Epithelial cell of proximal tubule (primary cell): ENCODE measurements around the gene MAP7. TPM values are rescaled to one million over a fixed set of nuclear protein-coding genes. Genes with fewer than 3 reads are reported as not detected.

ENCODE experiments used
- DNase-seq: peaks from one replicate; pipeline ENCODE4 v3.0.0-alpha.2; 2011; ENCODE audit warnings: low read depth
- H3K4me3 ChIP-seq: 2 replicates; pipeline ENCODE4 v1.5.1; 2011; ENCODE audit warnings: low read depth, mild to moderate bottlenecking, low read length
- CTCF ChIP-seq: conservative IDR thresholded peaks from 2 replicates; pipeline ENCODE4 v1.5.1; 2012; ENCODE audit warnings: low read depth, mild to moderate bottlenecking, low read length
- total RNA-seq: library from RNA; depleted of rRNA; stranded (reverse); fragments of >200 nt; gene quantifications from 2 replicates; pipeline ENCODE4 v1.2.3, GENCODE V29; 2015

Gene MAP7
- total RNA-seq, 1 donor from 2014 or later, result 16.1 TPM

DNA sequence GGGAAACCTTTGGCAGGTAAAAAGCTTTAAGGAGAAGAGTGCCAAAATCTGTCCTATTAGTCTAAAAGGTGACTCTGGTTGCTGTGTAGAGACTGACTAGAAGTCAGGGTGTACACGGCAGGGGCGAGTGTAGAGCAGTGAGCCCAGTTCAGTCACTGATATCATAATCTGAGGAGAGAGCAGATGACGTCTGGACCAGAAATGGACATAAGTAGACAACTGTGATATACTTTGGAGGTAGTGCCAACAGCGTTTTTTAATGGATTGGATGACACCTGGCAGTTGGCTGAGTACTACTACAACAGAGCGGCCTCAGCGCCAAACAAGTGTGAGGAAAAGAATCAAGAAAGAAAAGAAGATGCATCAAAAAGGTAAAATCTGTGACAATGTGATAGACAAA is 76.0 kb downstream of the MAP7 start:
- no peak overlapping the region for H3K4me3 ChIP-seq
- DNase-seq, result no peak
- no peak for TF ChIP-seq CTCF

DNA sequence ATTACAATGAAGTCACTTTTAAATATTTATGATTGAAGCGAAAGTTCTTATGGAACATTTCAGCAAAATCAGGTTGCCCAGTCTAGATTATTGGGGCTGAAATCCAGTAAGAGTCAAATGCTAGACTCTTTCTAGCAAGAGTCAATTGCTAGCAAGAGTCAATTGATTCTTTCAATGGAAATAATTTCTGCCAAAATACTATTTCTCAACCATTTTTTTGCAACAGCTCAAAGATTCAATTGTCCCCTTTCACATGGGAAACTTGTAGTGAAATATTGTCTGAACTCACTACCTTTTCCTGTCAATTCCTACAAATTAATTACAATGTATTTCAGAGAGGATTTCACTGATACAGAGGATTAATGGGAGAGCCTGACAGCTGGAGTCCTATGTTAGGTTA is 78.3 kb downstream of the MAP7 start:
- DNase-seq, result no peak
- H3K4me3 ChIP-seq, result no peak overlapping the region
- no peak for TF ChIP-seq CTCF

GRCh38 chr6:136471372-136471771 is 78.8 kb downstream of the MAP7 start:
- DNase-seq, result no peak
- TF ChIP-seq CTCF, result no peak
- H3K4me3 ChIP-seq, result no peak overlapping the region

DNA sequence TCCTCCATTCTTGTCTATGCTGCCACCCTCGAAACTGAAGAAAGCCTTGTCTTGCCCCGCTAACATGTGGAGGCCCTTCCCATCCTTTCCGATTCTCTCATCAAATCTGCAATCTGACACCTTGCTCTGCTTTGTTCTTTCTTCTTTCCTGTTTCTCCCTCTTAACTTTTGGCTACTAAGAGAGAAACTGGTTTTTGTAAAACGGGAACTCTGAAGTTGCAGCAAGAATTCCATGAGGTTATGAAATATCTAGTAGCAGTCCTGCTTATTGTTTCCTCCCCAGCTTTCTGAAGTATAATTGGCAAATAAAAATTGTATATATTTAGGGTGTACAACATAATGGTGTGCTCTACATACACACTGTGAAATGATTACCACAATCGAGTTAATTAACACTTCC is 80.2 kb downstream of the MAP7 start:
- no peak for TF ChIP-seq CTCF
- no peak for DNase-seq
- H3K4me3 ChIP-seq, result no peak overlapping the region

DNA sequence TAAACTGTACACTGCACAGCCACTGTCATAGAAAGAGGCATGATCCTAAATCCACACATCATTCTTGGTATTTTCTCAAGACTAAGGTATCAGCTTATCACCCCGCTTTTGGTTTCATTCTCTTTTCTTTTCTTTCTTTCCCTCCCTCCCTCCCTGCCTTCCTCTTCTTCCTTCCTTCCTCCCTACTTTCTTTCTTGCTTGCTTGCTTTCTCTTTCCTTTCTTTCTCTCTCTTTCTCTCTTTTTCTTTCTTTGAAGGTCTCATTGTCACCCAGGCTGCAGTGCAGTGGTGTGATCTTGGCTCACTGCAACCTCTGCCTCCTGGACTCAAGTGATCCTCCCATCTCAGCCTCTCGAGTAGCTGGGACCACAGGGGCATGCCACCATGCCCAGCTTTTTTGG is 81.1 kb downstream of the MAP7 start:
- no peak for TF ChIP-seq CTCF
- no peak for DNase-seq
- no peak overlapping the region for H3K4me3 ChIP-seq

GRCh38 chr6:136468711-136469110 is 81.5 kb downstream of the MAP7 start:
- DNase-seq, result no peak
- H3K4me3 ChIP-seq, result no peak overlapping the region
- no peak for TF ChIP-seq CTCF

GRCh38 chr6:136467186-136467585 is 83.0 kb downstream of the MAP7 start:
- no peak for DNase-seq
- no peak overlapping the region for H3K4me3 ChIP-seq
- no peak for TF ChIP-seq CTCF
